Renal pelvis (tissue), 4 donors: ENCODE measurements around the gene TIGIT. TPM values are rescaled to one million over a fixed set of nuclear protein-coding genes. Genes with fewer than 3 reads are reported as not detected.

Experiments used
- DNase-seq: peaks from one replicate; pipeline ENCODE4 v3.0.0-alpha.2; 2013
- polyA plus RNA-seq, 3 donors: library from polyadenylated mRNA; unstranded; fragments of 120-200 nt; gene quantifications; one replicate each; pipeline ENCODE4 v1.2.1, GENCODE V29; 2013; ENCODE audit not compliant: insufficient read length in 3 of 3

TIGIT gene
- polyA plus RNA-seq, 3 donors = 0.06 to 0.10 TPM; not detected in 1

DNA sequence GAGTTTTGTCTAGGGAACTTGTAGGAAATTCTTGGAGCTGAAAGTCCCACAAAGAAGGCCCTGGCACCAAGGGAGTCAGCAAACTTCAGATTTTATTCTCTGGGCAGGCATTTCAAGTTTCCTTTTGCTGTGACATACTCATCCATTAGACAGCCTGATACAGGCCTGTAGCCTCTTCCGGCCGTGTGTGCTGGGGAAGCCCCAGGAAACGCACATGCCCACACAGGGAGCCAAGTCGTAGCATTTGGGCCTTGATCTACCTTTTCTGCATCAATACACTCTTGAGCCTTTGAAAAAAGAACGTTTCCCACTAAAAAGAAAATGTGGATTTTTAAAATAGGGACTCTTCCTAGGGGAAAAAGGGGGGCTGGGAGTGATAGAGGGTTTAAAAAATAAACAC lies 15.0 kb downstream of the TIGIT start:
- DNase-seq = no peak

DNA sequence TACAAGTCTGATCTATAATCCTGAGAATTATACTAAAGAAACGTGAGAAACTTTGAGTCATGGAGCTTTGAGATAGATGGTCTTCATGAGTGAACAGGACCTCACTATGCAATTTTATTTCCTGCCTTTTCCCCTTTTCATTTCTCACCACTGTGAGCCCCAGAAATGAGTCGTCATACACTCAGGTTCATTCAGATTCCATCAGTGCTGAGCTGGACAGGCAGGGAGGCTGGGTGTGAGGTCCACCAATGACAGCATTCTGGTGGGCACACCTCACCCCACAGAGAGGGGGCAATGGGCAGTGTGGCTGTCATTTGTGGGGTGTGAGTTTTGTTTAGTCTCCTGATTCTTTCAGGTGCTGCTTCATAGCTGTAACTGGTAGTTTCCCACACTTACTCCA lies 16.9 kb downstream of the TIGIT start:
- DNase-seq = no peak

DNA sequence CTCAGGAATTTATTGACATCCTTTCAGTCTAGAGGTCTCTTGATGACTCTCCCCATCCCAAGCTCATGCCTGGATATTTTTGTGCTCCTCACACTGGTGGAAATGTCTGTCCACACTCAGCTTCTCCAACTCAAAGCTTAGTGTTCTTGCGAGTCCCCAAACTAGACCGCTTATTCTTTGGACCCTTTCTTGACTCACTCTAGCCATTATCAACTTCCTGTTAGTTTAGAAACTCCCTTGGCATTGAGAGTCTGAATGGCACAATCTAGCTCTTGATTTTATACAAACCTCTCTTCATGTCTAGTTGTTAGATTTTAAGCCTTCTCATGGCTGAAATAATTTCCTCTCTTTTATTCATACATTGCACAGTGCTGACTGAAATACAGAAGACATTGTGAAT lies 19.6 kb downstream of the TIGIT start:
- DNase-seq = no peak

DNA sequence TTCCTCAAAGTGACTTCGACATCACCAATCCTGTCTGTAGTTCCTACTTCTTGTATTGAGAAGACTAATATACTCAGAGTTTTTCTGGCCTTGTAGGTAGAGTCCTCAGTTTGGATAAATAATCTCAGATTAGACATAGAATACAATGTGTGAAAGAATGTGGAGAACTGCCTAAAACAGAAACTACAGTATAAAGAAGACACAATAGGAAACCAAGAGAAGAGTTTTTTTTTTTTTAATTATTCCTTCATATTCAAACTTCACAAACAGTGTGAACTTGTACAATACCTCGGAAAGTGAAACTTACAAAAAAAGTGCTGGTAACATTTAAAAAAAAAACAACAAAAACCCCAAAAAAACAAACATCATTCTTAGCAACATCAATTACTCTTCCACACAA lies 20.5 kb downstream of the TIGIT start:
- no peak for DNase-seq

DNA sequence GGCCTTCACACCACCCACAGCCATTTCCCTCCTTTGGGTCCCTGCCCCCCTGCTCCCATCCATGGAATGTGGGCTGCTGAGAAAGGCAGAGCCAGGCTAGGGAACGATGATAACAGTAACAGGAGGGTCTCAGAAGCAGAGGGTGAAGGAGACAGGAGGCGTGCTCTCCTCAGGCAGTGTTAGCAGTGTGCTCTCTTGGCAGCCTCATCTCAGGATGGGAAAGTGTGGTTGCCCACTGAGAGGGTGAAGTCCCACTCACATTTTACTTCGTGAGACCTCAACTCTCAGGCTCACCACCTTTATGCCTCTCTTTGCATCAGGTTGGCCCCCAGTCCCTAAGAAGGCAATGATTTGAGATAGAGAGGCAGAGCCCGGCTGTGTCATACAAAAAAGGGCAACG lies 24.5 kb downstream of the TIGIT start:
- no peak for DNase-seq

DNA sequence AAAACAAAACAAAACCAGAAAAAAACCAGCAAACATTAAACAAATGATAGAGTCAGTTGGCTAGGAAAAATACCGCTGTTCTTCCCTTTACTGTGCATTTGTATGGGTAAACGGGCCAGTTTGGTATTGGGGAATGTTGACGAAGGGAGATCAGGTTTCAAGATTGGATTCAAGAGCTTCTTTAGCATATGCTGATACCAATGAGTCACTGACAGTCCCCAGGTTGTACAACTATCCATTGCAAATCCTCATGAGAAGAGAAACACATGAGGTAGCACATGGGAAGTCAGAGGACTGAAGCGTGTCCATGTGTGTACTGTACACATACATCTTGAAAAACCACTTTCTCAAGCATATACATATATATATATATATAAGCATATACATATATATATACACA lies 25.6 kb downstream of the TIGIT start:
- DNase-seq = no peak

DNA sequence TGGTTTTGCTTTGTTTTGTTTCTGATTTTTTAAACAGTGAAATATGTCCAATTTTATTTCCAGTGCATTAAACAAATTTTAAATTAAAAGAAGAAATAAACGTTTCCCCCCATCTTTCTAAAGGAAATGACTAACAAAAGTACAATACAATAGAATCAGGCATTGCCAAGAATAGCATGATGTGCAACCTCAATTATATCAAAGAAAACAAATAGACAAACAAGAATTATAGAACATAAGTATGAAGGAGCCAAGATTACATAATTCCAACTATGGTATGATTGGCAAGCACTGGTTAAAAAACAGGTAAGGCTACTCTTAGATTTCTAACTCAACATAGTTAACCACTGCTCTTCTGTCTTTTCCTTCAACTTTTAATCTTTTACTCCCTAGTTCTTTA lies 26.4 kb downstream of the TIGIT start:
- no peak for DNase-seq

DNA sequence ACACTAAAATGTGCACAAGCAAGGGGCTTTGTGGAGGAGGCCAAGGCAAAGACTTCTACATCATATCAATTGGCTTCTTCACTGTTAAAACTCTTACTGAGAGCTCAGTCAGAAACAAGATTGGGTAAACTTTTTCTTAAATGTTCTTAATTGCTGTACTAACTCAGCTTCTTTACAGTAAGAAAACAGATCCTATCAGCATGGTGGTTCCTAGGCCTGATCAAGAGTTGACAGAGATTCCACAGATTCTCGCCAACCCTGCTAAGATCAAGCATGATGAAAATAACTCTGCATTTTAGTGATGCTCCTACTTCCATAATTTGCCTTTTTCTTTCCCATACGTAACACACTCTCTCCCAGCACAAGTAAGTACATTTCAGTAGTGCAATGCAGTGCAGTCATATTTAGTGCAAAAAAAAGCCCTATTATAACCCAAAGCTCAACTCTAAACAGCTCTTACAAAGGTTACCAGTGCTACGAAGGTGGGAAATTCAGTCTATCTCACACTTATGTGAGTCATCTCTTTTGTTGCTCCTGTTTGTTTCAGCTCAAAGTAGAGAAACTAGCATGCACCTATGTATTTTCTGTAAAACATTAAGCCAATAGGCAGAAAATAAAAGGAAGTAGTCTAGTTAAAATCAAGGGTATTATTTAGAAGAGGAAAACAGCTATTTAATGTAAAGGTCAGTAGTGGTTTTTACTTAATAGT lies 29.9 kb downstream of the TIGIT start:
- DNase-seq = no peak

DNA sequence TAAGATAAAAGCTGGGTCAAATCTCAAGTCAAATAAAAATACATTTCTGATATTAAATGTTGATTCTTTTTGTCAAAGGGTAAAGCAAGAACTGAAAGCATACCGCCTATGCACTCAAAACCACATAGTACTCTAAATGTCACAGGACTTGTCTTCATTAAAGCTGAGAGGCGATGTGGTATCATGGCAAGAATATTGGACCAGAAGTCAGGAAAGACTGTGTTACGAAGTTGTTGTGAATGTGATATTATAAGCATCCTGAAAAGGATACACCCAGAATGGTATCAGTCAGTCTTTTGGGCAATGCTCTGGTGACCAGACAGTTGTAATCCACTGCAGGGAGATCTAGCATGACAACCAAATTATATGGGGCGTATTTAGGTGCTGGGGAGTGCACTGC lies 33.8 kb downstream of the TIGIT start:
- no peak for DNase-seq

DNA sequence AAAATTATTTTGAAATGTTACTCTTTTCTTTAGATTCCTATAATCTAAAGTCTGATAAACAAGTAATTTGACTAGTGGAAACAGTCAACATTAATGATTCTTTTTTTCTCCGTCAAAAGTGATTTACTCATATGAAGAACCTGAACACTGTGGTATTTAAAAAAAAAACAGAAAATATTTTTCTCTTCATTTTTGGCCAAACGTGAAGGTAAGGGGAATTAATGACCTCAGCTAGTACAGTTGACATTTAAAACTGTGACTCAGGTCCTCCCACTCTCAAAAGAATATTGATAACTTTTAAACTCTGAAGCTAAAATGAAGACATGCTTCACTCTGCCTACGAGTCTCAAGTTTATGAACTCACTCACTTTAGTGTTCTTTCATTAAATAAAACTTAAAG lies 34.5 kb downstream of the TIGIT start:
- no peak for DNase-seq

DNA sequence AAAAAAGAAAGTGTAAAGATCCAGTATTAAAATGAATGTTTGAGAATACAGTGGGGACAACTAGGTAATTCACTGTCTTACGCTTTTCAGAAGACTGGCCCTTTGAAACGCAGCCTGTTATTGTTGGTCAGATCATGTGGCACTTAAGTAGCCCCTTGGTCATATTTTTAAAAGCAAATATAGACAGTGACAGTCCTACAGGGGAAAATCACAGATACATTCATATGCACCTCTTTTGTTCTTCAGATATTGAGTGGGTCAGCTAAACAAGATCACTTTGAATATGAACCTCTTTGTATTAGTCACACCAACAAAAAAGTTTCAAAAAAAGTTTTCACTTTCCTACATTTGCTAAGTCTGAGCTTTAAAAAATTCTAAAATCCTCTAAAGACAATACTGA lies 36.0 kb downstream of the TIGIT start:
- no peak for DNase-seq

DNA sequence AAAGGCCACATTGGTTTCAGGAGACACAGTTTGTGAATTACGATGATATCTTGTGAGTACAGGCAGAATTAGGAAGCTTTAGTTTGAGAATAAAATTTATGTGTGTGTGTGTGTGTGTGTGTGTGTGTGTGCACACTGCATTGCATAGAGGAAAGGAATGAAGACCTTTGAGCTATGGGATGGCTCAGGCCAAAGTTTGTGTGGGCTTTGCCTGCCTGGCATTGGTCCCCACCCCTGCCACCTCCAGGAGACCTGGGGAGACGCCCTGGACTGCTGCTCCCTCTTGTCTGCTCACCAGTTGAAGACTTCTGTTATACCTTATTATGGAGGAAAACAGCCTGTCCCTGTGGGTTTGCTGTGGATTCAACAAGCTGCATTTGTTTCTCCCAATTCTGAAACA lies 37.2 kb downstream of the TIGIT start:
- DNase-seq = no peak

DNA sequence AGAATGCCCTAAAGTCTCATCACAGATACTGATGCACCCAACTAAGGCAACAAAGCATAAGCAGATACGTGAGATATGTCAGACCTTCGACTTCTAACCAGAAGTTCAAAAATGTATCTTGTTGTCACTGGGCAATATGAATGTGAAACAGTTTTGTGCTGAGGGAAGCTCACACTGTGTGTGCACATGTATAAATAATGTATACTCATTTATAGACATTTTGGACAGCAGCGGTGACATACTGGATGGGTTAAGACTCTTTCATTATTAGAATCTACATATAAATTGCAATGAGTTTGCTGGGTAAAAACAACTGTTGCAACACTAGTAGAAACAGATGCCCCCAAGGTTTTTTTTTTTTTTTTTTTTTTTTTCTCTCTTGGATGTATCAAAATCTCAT lies 37.9 kb downstream of the TIGIT start:
- DNase-seq = no peak

DNA sequence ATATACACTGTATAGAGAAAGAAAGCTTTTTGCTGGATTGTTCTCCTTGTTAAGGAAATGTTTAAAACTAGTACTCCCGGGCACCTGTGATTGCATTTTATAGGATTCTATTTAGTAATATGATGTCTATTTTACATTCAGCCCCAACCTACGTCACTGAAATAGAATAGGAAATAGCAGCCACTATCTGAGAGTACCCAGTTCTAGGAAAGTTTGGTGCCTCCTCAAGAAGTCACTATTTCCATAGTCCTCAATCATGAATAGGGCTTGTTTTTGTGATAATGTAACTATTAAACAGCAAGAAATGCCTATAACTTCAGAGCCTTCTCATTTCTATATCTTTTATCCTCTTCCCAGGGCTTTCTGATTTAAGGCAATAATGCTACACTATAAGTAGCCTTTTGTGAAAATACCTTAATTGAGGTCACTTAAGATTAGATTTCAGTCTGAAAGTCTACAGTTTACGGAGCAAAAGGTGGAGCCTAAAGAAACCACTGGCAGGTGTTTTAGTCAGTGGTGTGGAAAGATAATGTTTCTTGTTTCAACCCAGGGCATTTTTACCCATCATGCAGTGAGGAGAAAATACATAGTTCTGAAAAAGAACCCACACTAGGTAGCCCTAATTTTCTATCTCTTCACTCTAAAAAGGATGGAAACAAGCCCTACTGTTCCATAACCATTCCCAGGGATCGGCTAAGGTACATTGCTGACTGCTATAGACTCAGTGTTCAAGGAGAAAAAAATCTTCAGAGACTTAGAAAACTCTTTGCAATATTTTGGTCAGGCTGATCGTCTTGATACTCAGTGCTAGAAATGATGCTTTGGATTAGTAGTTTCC lies 38.7 kb downstream of the TIGIT start:
- no peak for DNase-seq

DNA sequence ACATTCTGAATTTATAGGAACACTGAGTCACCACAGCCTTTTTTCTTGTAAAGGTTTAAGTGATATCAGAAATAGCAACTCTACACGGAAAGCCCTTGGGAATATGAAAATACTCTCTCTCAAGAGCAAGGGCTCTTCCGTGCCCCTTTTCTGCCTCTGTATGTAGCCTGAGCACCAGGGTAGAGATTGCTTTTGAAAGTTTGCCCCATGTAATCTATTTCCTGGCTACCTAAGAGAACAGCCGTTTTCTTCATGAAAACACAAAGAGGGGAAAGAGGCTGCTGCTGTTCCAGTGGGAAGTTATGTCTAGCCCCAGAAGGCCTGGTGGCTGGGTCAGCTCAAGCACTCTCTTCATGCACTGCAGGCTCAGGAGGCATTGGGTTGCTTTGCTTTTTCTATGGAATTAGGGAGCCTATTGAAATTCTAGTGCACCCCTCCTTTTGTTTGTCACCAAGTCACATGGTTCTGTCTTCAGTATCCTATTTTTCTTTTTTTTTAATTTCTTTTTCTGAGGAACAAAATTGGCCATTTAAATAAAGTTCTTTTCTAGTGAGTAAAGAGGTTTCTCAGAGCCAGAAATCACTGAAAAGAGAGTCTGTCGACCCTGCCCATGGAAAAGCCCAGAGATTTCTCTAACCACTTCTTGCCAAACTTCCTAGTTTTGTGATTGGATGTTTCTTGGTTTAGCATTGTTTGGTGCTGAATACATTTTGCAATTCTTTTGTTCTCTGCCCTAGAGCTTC lies 39.5 kb downstream of the TIGIT start:
- DNase-seq = no peak

DNA sequence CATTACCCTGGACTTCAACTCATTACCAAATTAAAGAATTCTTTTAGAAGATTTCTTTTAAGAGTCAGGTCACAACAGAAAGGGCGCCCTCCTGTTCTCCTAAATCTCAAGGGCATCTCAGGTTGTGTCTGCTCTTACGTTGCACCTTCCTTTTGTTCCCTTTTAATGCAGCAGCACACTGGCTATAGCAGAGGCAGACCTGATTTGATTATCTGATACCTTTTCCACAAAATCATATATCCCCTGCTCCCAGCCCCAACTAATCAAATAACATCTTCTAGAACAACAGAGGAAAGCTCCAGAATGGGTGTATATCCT lies 40.1 kb downstream of the TIGIT start:
- DNase-seq = no peak

DNA sequence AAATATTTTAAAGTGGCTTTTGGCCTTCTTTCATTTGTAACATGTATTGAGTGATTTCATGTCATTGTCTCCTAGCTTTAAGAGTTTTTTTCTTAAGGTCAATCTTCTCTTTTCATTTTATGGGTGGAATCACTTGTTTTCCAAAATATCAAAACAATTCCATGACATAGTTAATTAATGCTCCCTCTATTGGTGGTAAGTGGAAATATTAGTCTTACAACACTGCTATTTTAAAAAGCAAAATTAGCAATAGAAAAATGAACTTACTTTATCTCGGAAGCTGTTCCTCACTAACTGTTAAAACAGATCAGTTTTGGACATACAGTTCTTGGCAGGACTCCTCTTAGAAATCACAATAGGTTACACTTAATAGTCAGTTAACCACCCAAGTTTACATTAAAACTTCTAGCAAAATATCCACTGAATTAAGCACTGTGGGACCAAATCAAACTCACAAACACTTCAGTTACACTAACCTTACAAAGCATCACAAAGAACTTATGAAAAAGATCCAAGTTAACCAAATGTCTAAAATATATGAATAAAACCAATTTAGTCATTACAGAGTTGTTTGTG lies 42.4 kb downstream of the TIGIT start:
- DNase-seq = no peak

DNA sequence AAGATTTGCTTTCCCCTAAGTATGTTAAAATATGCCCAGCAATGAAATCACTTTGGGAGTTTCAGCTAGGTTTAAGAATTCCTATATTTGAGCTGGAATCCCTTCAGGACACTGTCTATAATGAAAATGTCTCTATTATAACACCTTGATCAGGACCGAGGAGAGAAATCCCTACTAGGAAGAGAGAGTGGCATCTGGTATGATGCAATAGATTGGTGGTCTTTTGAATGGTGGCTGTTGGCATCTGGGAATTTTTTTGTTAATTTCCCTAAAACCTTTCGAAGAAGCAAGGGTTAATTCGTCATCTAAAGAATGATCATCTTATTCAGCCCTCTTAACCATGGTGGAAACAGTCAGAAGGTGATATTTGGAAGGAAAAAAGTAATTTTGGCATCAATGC lies 43.0 kb downstream of the TIGIT start:
- no peak for DNase-seq

DNA sequence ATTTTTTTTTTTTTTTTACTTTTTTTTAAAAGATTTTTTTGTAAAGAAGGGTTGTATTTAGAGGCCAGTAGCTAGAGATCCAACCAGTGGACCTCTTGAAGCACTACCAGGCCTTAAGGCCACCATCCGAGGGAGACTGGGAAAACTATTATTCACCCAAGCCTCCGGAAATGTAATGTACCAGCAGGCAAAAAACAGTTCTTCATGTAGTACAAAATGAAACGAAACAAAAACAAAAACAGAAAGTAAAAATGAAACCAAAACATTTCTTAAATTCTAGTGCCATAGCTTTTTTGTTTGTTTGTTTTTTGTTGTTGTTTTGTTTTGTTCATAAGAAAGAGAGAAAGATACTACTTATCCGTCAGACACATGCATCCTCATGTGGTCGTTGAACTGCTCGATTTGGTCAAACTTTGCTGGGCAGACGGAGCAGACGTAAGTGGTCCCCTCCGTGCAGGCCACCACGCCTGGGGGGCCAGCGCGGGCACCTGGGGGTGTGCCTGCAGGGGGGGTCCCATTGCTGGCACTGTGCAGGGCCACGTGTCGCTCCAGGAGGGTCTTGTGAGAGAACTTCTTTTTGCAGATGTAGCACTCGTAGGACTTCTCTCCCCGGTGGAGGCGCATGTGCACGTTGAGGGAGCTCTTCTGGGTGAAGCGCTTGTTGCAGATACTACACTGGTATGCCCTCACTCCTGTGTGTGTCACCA lies 45.0 kb downstream of the TIGIT start:
- no peak for DNase-seq

DNA sequence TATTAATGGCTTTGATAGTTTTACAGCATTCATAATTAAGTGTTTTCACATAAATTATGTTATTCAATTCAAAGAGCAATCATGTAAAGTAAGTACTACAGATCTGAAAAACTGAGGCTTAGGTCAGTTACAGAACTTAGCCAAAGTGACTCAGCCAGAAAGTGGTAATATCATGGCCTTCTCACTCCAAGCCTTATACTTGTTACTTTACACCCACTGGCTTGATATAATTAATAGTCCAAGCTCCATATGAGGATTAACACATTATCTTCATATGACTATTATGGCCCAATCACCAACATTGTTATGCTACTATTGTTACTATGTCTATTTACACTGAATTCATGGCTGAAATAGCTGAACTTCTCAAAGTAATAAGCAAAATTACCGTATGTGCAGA lies 50.7 kb downstream of the TIGIT start:
- no peak for DNase-seq

DNA sequence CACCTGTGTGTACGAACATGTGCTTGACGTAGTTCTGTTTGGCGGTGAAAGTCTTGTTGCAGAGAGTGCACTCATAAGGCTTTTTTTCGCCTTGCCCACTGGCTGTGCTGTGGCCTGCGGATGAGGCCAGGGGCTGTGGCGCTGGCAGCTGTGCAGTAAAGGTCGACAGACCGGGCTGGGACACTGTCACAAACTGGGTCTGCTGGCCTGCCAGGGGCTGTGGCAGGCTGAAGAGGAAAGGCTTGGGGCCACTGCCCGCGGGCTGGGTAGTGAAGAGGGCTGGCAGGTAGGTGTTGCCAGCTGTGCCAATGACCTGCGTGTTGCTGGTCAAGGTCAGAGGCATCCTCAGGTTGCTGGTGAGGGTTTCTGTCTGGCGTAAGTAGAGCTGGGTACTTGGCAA lies 56.4 kb downstream of the TIGIT start:
- DNase-seq = no peak

DNA sequence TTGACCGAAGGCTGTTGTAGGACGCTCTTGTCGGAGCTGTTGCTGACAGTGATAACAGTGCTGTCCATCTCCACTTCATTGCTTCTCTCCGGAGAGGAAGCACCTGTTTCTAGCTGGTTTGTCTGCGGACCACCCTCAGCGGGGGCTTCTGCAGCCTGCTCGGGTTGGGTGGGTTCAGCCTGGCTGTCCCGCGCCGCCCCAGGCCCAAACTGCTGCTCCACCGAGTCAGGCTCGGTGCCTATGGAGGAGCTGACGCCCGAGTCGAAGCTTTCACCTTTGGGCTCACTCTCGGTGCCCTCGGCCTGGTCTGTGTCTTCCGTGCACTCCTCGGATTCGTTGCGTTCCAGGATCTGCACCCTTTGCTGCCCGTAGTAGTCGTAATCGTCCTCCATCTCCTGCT lies 56.9 kb downstream of the TIGIT start:
- DNase-seq = no peak
